ENCODE results near the gene CCDC154.

The CCDC154 gene

GRCh38 chr16:1435921-1436697 is 8.2 kb downstream of the CCDC154 start:
- DNase-seq, result no peak

- no peak for DNase-seq
Measured at GRCh38 chr16:1434644-1435592, 9.4 kb downstream of the CCDC154 start.

GRCh38 chr16:1433756-1434155 is 10.6 kb downstream of the CCDC154 start:
- no peak for DNase-seq

- no peak for DNase-seq
Measured at GRCh38 chr16:1433263-1433560, 11.1 kb downstream of the CCDC154 start.

GRCh38 chr16:1432388-1433262 is 11.7 kb downstream of the CCDC154 start:
- DNase-seq, result no peak

GRCh38 chr16:1431497-1432270 is 12.7 kb downstream of the CCDC154 start:
- no peak for DNase-seq

- DNase-seq, result no peak
Measured at GRCh38 chr16:1430759-1431496, 13.4 kb downstream of the CCDC154 start, which contains the start of gene PERCC1. Gene PERCC1 (plus strand): TSS chr16:1431078. CDS start chr16:1432594, 1,516 bp downstream.

- DNase-seq, result no peak
Measured at GRCh38 chr16:1430214-1430758, 14.1 kb downstream of the CCDC154 start.

- no peak for DNase-seq
Measured at GRCh38 chr16:1429631-1430030, 14.7 kb downstream of the CCDC154 start.

GRCh38 chr16:1429012-1429411 is 15.3 kb downstream of the CCDC154 start:
- DNase-seq, result no peak

GRCh38 chr16:1428511-1428910 is 15.8 kb downstream of the CCDC154 start:
- no peak for DNase-seq

- DNase-seq, result no peak
Measured at GRCh38 chr16:1427473-1428461, 16.6 kb downstream of the CCDC154 start.

GRCh38 chr16:1426734-1427471 is 17.5 kb downstream of the CCDC154 start:
- DNase-seq, result no peak

GRCh38 chr16:1425616-1426370 is 18.6 kb downstream of the CCDC154 start:
- no peak for DNase-seq

- no peak for DNase-seq
Measured at GRCh38 chr16:1424028-1424427, 20.3 kb downstream of the CCDC154 start.

- no peak for DNase-seq
Measured at GRCh38 chr16:1422076-1422475, 22.3 kb downstream of the CCDC154 start.

- no peak for DNase-seq
Measured at GRCh38 chr16:1420111-1420539, 24.2 kb downstream of the CCDC154 start.

GRCh38 chr16:1416521-1416941 is 27.8 kb downstream of the CCDC154 start:
- no peak for DNase-seq
